ENCODE data around the gene CAMTA2. TPM values are rescaled to one million over a fixed set of nuclear protein-coding genes. Genes with fewer than 3 reads are reported as not detected.

The CAMTA2 gene
- total RNA-seq, 1 experiment from 2014 or later = 9.5 TPM

DNA sequence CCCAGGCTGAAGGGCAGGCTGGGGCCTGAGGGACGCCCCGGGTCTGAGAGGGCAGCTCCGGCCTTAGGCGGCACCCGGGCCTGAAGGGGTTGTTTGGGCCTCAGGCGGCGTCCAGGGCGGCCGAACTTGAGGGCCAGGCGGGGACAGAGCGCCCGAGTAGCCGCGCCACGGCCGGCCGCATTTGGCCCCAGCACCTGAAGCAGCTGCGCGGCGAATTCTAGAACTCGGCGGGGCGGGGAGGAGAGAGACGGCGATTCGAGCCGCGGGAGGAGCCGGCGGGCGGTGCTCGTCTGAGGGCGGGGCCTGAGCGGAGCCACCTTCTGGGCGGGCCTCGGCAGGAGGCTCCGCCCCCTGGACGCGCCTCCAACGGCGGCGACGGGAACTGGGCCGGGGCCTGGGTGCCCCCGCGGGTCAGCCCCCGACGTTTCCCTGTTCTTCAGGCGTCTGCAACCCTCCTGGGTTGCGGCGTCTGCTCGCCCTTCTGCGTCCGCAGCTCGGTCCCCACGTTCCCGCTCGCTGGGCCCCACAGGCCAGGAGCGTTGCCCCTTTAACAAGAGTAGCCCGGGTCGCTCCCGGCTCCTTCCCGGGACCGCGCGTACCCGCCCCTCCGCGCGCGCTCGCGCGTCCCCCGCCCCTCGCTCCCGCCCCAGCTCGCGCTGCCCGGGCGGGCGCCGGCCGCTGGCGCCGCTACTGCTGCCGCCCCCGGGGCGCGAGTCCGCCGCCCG, 10.0 kb upstream of the CAMTA2 start, which contains the start of the genes INCA1 and KIF1C:
Gene INCA1, minus strand, starts transcription at position 221 of the 725 bp plus-strand sequence. CDS start 3,085 bp downstream, outside the sequence.
Gene KIF1C, plus strand, starts transcription at position 649 of the 725 bp plus-strand sequence. CDS start 2,297 bp downstream, outside the sequence.
- 0 out of 2 replicates have a peak, but pooled peaks cover 2% of the 10 kb centered on the region for H3K36me3 ChIP-seq (ENCODE audit: insufficient read depth, low read length)
- H3K79me2 ChIP-seq (ENCODE audit: low read length) = peaks cover 21% of the 10 kb centered on the region
- 0 out of 2 replicates have a peak within 1 kb of the TSS, but pooled peaks have one; percentile 57 for H2AFZ ChIP-seq (ENCODE audit: low read length)
- H3K4me1 ChIP-seq (ENCODE audit: low read length) = peaks cover 18% of the 10 kb centered on the region
- no peaks in the 10 kb centered on the region for H3K9me3 ChIP-seq (ENCODE audit: low read length)
- peak within 1 kb of the TSS; percentile 92 for H3K9ac ChIP-seq (ENCODE audit: low read length)
- H3K27ac ChIP-seq (ENCODE audit: low read length) = peak within 1 kb of the TSS; percentile 37
- DNase-seq = peak; percentile 97
- H3K27me3 ChIP-seq (ENCODE audit: low read length) = no peaks in the 10 kb centered on the region
- H3K4me2 ChIP-seq (ENCODE audit: low read depth, low read length, poor library complexity, severe bottlenecking) = peak within 1 kb of the TSS; percentile 86
- no peaks in the 10 kb centered on the region for H3K9me2 ChIP-seq (replicated peaks; ENCODE audit: insufficient read depth, low read length)
- no peaks in the 10 kb centered on the region for H4K20me1 ChIP-seq (ENCODE audit: insufficient read depth, low read depth, low read length)
- peak within 1 kb of the TSS; percentile 78 for H3K4me3 ChIP-seq (ENCODE audit: low read length)

DNA sequence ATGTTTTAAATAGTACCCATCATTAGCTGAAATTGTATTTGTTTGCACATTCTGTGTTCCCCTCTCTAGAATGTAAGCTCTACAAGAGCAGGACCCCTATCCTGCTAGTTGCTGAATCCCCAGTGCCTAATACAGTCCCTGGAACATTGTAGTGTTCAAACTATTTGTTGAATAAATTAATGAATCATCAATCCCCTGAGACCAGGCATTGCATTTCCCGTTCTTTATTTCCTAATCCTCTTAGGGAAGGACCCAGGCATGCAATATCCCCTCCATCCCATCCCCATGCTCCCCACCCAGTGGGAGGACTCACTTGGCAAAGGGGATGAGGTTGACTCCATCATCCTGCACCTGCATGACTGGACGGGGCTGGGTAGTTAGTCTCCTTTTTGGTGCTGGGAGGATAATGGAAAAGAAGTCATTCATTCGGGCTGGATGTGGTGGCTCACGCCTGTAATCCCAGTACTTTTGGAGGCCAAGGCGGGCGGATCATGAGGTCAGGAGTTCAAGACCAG, 6.7 kb upstream of the CAMTA2 start:
- DNase-seq = no peak
- Histone ChIP-seq H4K20me1 (ENCODE audit: insufficient read depth, low read depth, low read length) (no peaks in the 10 kb centered on the region), H3K9me2 (replicated peaks; ENCODE audit: insufficient read depth, low read length) (no peaks in the 10 kb centered on the region), H3K4me1 (ENCODE audit: low read length) (peaks cover 14% of the 10 kb centered on the region), H2AFZ (ENCODE audit: low read length) (no peak overlapping the region), H3K4me2 (ENCODE audit: low read depth, low read length, poor library complexity, severe bottlenecking) (no peak overlapping the region), H3K4me3 (ENCODE audit: low read length) (no peak overlapping the region), H3K36me3 (ENCODE audit: insufficient read depth, low read length) (no peaks in the 10 kb centered on the region), H3K79me2 (ENCODE audit: low read length) (peaks cover 13% of the 10 kb centered on the region), H3K9me3 (ENCODE audit: low read length) (no peaks in the 10 kb centered on the region), H3K27ac (ENCODE audit: low read length) (no peak overlapping the region), H3K9ac (ENCODE audit: low read length) (no peak overlapping the region), H3K27me3 (ENCODE audit: low read length) (no peaks in the 10 kb centered on the region)

DNA sequence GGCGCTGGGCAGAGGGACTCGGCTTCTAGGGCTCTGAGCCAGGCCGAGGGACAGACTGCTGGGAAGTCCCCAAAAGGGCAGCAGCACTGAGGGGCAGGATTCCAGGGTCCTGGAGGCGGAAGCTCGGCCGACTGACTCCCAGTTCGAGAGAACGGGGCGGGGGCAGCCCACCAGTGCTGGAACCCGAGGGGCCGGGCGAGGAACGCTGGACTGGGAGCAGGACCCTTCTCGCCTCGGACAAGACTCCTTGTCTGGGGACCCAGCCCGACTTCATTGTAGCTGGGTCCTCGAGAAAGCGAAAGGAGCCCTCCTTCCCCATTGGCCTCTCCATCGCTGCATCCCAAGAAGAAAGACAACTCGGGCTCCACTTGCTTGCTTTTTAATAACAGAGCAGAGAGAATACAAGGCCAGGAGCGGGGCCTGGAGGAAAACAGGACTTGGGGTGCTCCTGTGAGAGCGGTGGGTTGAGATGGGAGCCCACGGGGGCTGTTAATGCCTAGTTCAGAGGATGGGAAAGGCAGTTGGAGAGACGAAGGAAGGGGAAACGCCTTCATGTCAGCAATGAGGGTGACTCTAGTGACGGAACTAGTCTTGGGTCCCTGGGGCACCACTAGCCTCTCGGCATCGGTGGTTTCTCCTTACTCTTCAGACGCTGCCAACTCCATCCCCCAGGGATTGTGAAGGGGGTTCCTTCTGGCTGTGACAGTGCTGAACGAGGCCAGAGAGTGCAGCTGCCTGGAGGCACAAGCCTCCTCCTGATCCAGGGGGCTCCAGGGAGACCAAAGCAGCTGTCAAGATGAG, 492 bp upstream of the CAMTA2 start:
- peak overlapping the region; percentile 97 for H3K4me3 ChIP-seq (ENCODE audit: low read length)
- H3K27ac ChIP-seq (ENCODE audit: low read length) = peak overlapping the region; percentile 79
- H2AFZ ChIP-seq (ENCODE audit: low read length) = peak overlapping the region; percentile 31; the same call in 1 of the 2 replicates
- no peaks in the 10 kb centered on the region for H3K36me3 ChIP-seq (ENCODE audit: insufficient read depth, low read length)
- peaks cover 30% of the 10 kb centered on the region for H3K4me1 ChIP-seq (ENCODE audit: low read length)
- H3K79me2 ChIP-seq (ENCODE audit: low read length) = peaks cover 17% of the 10 kb centered on the region
- no peaks in the 10 kb centered on the region for H3K9me2 ChIP-seq (replicated peaks; ENCODE audit: insufficient read depth, low read length)
- H3K4me2 ChIP-seq (ENCODE audit: low read depth, low read length, poor library complexity, severe bottlenecking) = peak overlapping the region; percentile 95
- H3K9ac ChIP-seq (ENCODE audit: low read length) = peak overlapping the region; percentile 98
- no peaks in the 10 kb centered on the region for H4K20me1 ChIP-seq (ENCODE audit: insufficient read depth, low read depth, low read length)
- H3K9me3 ChIP-seq (ENCODE audit: low read length) = no peaks in the 10 kb centered on the region
- DNase-seq = peak; percentile 88
- H3K27me3 ChIP-seq (ENCODE audit: low read length) = no peaks in the 10 kb centered on the region

DNA sequence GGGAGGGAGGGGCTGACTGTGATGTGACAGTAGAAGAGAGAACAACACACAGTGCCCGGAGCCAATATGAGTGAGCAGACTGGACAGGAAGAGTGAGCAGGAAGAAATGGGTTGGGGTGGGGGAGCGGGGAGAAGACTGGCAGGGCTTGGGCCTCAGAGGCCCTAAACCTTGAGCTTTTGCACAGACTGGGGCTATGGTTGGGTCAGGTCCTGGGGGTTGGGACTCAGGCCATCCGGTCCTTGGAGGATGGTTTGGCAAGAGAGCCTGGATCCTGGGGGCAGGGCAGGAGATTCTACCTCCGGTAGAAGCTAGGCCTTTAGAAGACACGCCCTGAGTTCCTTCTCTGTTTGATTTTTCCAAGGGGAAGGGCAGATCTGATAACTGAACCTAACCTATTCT, 1.1 kb downstream of the CAMTA2 start:
- Histone ChIP-seq H4K20me1 (ENCODE audit: insufficient read depth, low read depth, low read length) (no peaks in the 10 kb centered on the region), H3K9me2 (replicated peaks; ENCODE audit: insufficient read depth, low read length) (no peaks in the 10 kb centered on the region), H3K4me2 (ENCODE audit: low read depth, low read length, poor library complexity, severe bottlenecking) (peak overlapping the region; percentile 95), H3K27ac (ENCODE audit: low read length) (peak overlapping the region; percentile 68), H3K9me3 (ENCODE audit: low read length) (no peaks in the 10 kb centered on the region), H3K36me3 (ENCODE audit: insufficient read depth, low read length) (no peaks in the 10 kb centered on the region), H3K27me3 (ENCODE audit: low read length) (no peaks in the 10 kb centered on the region), H3K4me1 (ENCODE audit: low read length) (peaks cover 46% of the 10 kb centered on the region), H3K4me3 (ENCODE audit: low read length) (peak overlapping the region; percentile 97), H3K79me2 (ENCODE audit: low read length) (peaks cover 17% of the 10 kb centered on the region), H3K9ac (ENCODE audit: low read length) (peak overlapping the region; percentile 98), H2AFZ (ENCODE audit: low read length) (peak overlapping the region; percentile 90; the same call in 1 of the 2 replicates)
- DNase-seq = peak; percentile 62

DNA sequence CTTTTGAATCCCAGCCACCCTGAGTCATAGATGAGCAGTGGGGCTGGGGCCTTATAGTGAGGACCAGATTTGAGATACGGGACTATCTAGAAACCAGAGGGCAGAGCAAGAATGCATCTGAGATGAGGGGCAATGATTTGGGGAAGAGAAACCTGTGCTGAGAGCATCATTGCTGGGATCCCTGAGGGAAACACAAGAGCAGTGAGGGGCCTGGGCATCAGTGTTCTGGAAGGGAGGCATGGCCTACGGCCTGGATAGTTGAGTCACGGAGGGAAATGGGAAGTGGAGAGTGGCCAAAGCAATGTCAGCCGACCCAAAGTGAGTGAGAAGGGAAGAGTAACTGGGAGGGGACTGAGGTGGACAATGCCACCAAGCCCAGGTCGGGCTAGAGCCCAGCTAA, 5.2 kb downstream of the CAMTA2 start:
- Histone ChIP-seq H3K4me2 (ENCODE audit: low read depth, low read length, poor library complexity, severe bottlenecking) (no peak overlapping the region), H3K27me3 (ENCODE audit: low read length) (no peaks in the 10 kb centered on the region), H3K36me3 (ENCODE audit: insufficient read depth, low read length) (peaks cover 19% of the 10 kb centered on the region; the same call in 1 of the 2 replicates), H2AFZ (ENCODE audit: low read length) (no peak overlapping the region), H3K9ac (ENCODE audit: low read length) (no peak overlapping the region), H3K79me2 (ENCODE audit: low read length) (peaks cover 21% of the 10 kb centered on the region), H3K9me3 (ENCODE audit: low read length) (no peaks in the 10 kb centered on the region), H3K4me3 (ENCODE audit: low read length) (no peak overlapping the region), H3K9me2 (replicated peaks; ENCODE audit: insufficient read depth, low read length) (no peaks in the 10 kb centered on the region), H4K20me1 (ENCODE audit: insufficient read depth, low read depth, low read length) (no peaks in the 10 kb centered on the region), H3K27ac (ENCODE audit: low read length) (peak overlapping the region; percentile 84; the same call in 1 of the 2 replicates), H3K4me1 (ENCODE audit: low read length) (peaks cover 47% of the 10 kb centered on the region)
- DNase-seq = peak; percentile 63

DNA sequence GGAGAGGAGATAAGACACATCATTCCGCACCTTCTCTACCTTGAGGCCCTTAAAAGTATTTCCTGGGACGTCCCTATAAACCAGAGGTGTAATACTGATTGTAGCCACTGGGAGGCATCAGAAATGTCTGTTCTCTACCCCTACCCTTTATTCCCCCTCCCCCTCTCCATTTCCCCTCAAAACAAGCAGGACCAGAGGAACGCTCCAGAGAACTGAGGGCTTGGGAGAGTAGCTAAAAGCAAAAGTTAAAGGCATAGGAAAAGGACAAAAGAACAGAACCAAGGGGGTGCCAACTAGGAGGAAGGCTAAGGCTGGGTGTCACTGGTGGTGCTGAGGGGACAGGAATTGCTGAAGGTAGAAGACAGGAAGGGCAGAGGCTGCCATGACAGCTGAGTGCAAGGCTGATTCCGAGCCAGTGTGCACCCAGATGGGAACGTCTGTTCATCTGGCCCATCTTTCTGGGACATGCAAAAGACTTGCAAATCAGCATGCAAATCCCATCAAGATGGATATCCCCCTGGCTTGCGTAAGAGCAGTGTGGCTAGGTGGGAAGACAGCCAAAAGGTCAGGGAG, 6.7 kb downstream of the CAMTA2 start:
- peak overlapping the region; percentile 84 for H3K27ac ChIP-seq (ENCODE audit: low read length)

DNA sequence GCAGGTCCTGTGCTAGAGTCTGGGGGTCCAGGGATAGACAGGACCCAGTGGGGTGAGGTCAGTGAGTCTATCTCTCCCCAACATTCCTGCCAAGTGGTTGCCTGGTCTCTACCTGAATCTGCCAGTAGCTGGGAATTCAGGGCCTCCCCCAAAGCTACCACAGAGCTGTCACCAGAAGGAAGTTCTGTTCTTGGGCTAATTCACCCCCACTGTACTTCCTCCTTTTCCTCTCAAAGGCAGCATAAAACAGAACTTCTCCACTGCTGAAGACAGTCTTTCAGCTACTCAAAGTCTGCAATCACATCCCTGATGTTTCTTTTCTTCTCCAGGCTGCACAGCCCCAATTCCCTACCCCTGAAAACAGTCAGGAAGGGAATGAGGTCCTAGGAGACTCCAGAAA, 8.7 kb downstream of the CAMTA2 start:
- Histone ChIP-seq H3K4me3 (ENCODE audit: low read length) (no peak overlapping the region), H3K79me2 (ENCODE audit: low read length) (0 out of 2 replicates have a peak, but pooled peaks cover 4% of the 10 kb centered on the region), H3K36me3 (ENCODE audit: insufficient read depth, low read length) (peaks cover 25% of the 10 kb centered on the region; the same call in 1 of the 2 replicates), H3K27ac (ENCODE audit: low read length) (peak overlapping the region; percentile 62; the same call in 1 of the 2 replicates), H3K4me2 (ENCODE audit: low read depth, low read length, poor library complexity, severe bottlenecking) (no peak overlapping the region), H3K27me3 (ENCODE audit: low read length) (no peaks in the 10 kb centered on the region), H3K9ac (ENCODE audit: low read length) (no peak overlapping the region), H3K9me2 (replicated peaks; ENCODE audit: insufficient read depth, low read length) (no peaks in the 10 kb centered on the region), H3K9me3 (ENCODE audit: low read length) (no peaks in the 10 kb centered on the region), H3K4me1 (ENCODE audit: low read length) (peaks cover 37% of the 10 kb centered on the region), H2AFZ (ENCODE audit: low read length) (no peak overlapping the region), H4K20me1 (ENCODE audit: insufficient read depth, low read depth, low read length) (no peaks in the 10 kb centered on the region)
- DNase-seq = no peak

More for the DNA sequence above, 6.7 kb downstream of the CAMTA2 start:
- DNase-seq = peak; percentile 89
- H3K36me3 ChIP-seq (ENCODE audit: insufficient read depth, low read length) = peaks cover 25% of the 10 kb centered on the region; the same call in 1 of the 2 replicates
- H3K4me2 ChIP-seq (ENCODE audit: low read depth, low read length, poor library complexity, severe bottlenecking) = peak overlapping the region; percentile 58
- H3K9me3 ChIP-seq (ENCODE audit: low read length) = no peaks in the 10 kb centered on the region
- H3K9ac ChIP-seq (ENCODE audit: low read length) = peak overlapping the region; percentile 52
- no peaks in the 10 kb centered on the region for H4K20me1 ChIP-seq (ENCODE audit: insufficient read depth, low read depth, low read length)
- no peaks in the 10 kb centered on the region for H3K9me2 ChIP-seq (replicated peaks; ENCODE audit: insufficient read depth, low read length)
- peaks cover 40% of the 10 kb centered on the region for H3K4me1 ChIP-seq (ENCODE audit: low read length)
- H3K27me3 ChIP-seq (ENCODE audit: low read length) = no peaks in the 10 kb centered on the region
- H2AFZ ChIP-seq (ENCODE audit: low read length) = no peak overlapping the region
- peaks cover 7% of the 10 kb centered on the region for H3K79me2 ChIP-seq (ENCODE audit: low read length)
- H3K4me3 ChIP-seq (ENCODE audit: low read length) = peak overlapping the region; percentile 38; the same call in 1 of the 2 replicates

Data from Karpas-422 (cell line).